Fibroblast of lung (primary cell): ENCODE measurements around the gene LYPLA2. TPM values are rescaled to one million over a fixed set of nuclear protein-coding genes. Genes with fewer than 3 reads are reported as not detected.
A peak's percentile ranks its signal among the peaks of the same experiment; 100 is the strongest.

Experiments used
- DNase-seq, 2 donors: peaks; one replicate each; pipeline versions ENCODE4 v3.0.0 to v3.0.0-alpha.2; 2010; ENCODE audit warnings: low read depth in 2 of 2
- H2AFZ ChIP-seq: 2 replicates; pipeline ENCODE4 v1.5.1; 2012; ENCODE audit warnings: low read length, control low read depth, inconsistent platforms
- H3K27ac ChIP-seq: 2 replicates; pipeline ENCODE4 v1.5.1; 2011; ENCODE audit warnings: low read length, control low read depth; ENCODE audit not compliant: insufficient read depth
- H3K27me3 ChIP-seq: 2 replicates; pipeline ENCODE4 v1.5.1; 2011; ENCODE audit warnings: mild to moderate bottlenecking, low read length; ENCODE audit not compliant: control insufficient read depth, insufficient read depth
- H3K36me3 ChIP-seq: 2 replicates; pipeline ENCODE4 v1.5.1; 2011; ENCODE audit warnings: low read length; ENCODE audit not compliant: control insufficient read depth, insufficient read depth
- H3K4me1 ChIP-seq: 2 replicates; pipeline ENCODE4 v1.5.1; 2011; ENCODE audit warnings: low read length; ENCODE audit not compliant: control insufficient read depth, insufficient read depth; ENCODE audit errors: extremely low read depth
- H3K4me2 ChIP-seq: 2 replicates; pipeline ENCODE4 v1.5.1; 2011; ENCODE audit warnings: low read length, control low read depth; ENCODE audit not compliant: insufficient read depth; ENCODE audit errors: extremely low read depth
- H3K4me3 ChIP-seq, 4 experiments: fragments of 200-600 bp in 1 of 4; sonication (generic) in 1 of 4; replicated peaks in 1 of 4; 2 replicates each; pipeline ENCODE4 v1.5.1; 2011 to 2016; ENCODE audit warnings: low read length in 4 of 4, low read depth in 3 of 4, mild to moderate bottlenecking in 3 of 4, control low read depth in 2 of 4, inconsistent platforms in 1 of 4, mixed read lengths in 1 of 4; ENCODE audit not compliant: insufficient read depth in 1 of 4; ENCODE audit errors: control extremely low read depth in 1 of 4
- H3K79me2 ChIP-seq: 2 replicates; pipeline ENCODE4 v1.5.1; 2012; ENCODE audit warnings: mild to moderate bottlenecking, low read length, inconsistent platforms; ENCODE audit not compliant: control insufficient read depth, insufficient read depth
- H3K9ac ChIP-seq: 2 replicates; pipeline ENCODE4 v1.5.1; 2011; ENCODE audit warnings: mild to moderate bottlenecking, low read length, control low read depth; ENCODE audit not compliant: insufficient read depth
- H3K9me3 ChIP-seq: 2 replicates; pipeline ENCODE4 v1.5.1; 2012; ENCODE audit warnings: low read depth, low read length; ENCODE audit not compliant: control insufficient read depth, insufficient read depth
- H4K20me1 ChIP-seq: 2 replicates; pipeline ENCODE4 v1.5.1; 2011; ENCODE audit warnings: low read length; ENCODE audit not compliant: control insufficient read depth, insufficient read depth; ENCODE audit errors: extremely low read depth
- CTCF ChIP-seq, 2 donors: IDR thresholded peaks in 1 of 2; conservative IDR thresholded peaks in 1 of 2; 1 replicate in 1 of 2; 2 replicates in 1 of 2; pipeline ENCODE4 v1.5.1; 2011 to 2012; ENCODE audit warnings: low read length in 2 of 2, control low read depth in 1 of 2, inconsistent platforms in 1 of 2, low read depth in 1 of 2, mild to moderate bottlenecking in 1 of 2
- EZH2 ChIP-seq: IDR thresholded peaks from 2 replicates; pipeline ENCODE4 v1.5.1; 2012; ENCODE audit warnings: low read length, control low read depth, mild to moderate bottlenecking; ENCODE audit errors: missing control alignments
- polyA plus RNA-seq, 2 donors: library from polyadenylated mRNA; depleted of rRNA in 1 of 2; stranded (reverse) in 1 of 2; unstranded in 1 of 2; fragments of >200 nt; gene quantifications; 2 replicates each; pipeline ENCODE4 v1.2.1, GENCODE V29; 2011 to 2012; ENCODE audit warnings: missing spikeins in 1 of 2
- total RNA-seq: library from RNA; depleted of rRNA; stranded (reverse); fragments of >200 nt; gene quantifications from 2 replicates; pipeline ENCODE4 v1.2.1, GENCODE V29; 2014

Gene LYPLA2
- total and polyA plus RNA-seq, 2 donors (not counting 1 experiment from before 2014, with no cell fraction given) = 20.4 to 29.2 TPM

- Histone ChIP-seq H3K4me2 (no peak overlapping the region), H3K4me1 (no peaks in the 10 kb centered on the region), H3K79me2 (no peaks in the 10 kb centered on the region), H3K4me3 (no peak overlapping the region), H3K9ac (no peak overlapping the region), H3K36me3 (peaks cover 8% of the 10 kb centered on the region), H2AFZ (no peak overlapping the region), H3K27ac (no peak overlapping the region), H3K27me3 (no peaks in the 10 kb centered on the region), H4K20me1 (no peaks in the 10 kb centered on the region), H3K9me3 (no peaks in the 10 kb centered on the region)
- no peak for DNase-seq
- TF ChIP-seq CTCF (conservative IDR thresholded peaks at IDR 0.05 in 1 of 2, IDR thresholded peaks at IDR 0.05 in 1 of 2; ENCODE audit: low read depth in 1 of 2, low read length in 2 of 2) = no peak
- TF ChIP-seq EZH2 = no peak
Measured at GRCh38 chr1:23816906-23817305, 26.0 kb downstream of the LYPLA2 start.

GRCh38 chr1:23817633-23818032 lies 26.7 kb downstream of the LYPLA2 start:
- Histone ChIP-seq H2AFZ (no peak overlapping the region), H3K4me2 (no peak overlapping the region), H3K9me3 (no peaks in the 10 kb centered on the region), H3K9ac (no peak overlapping the region), H3K27ac (no peak overlapping the region), H3K4me1 (no peaks in the 10 kb centered on the region), H3K4me3 (no peak overlapping the region), H4K20me1 (no peaks in the 10 kb centered on the region), H3K79me2 (no peaks in the 10 kb centered on the region), H3K27me3 (no peaks in the 10 kb centered on the region), H3K36me3 (peaks cover 8% of the 10 kb centered on the region)
- no peak for TF ChIP-seq CTCF (conservative IDR thresholded peaks at IDR 0.05 in 1 of 2, IDR thresholded peaks at IDR 0.05 in 1 of 2; ENCODE audit: low read depth in 1 of 2, low read length in 2 of 2)
- no peak for TF ChIP-seq EZH2
- DNase-seq = no peak

DNA sequence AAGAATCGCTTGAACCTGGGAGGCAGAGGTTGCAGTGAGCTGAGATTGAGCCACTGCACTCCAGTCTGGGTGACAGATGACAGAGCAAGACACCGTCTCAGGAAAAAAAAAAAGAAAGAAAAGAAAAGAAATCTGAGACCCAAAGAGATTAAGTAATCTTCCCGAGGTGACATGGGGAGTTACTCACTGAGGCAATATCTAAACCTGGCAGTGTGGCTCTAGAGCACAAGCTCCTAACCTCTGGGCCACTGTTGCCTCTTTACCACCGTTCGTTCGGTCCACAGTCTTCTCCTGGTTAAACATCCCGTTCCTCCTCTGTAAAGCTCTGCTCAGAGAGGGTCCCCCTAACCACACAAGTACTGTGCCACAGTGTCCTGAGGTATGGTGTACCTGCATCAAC lies 32.8 kb downstream of the LYPLA2 start:
- no peak overlapping the region for H3K27ac ChIP-seq
- H3K4me1 ChIP-seq = peaks cover 4% of the 10 kb centered on the region
- H2AFZ ChIP-seq = no peak overlapping the region
- peak overlapping the region; percentile 97 to 99 (median 98) for H3K4me3 ChIP-seq
- no peaks in the 10 kb centered on the region for H3K36me3 ChIP-seq
- peaks cover 11% of the 10 kb centered on the region for H3K79me2 ChIP-seq
- H3K9ac ChIP-seq = no peak overlapping the region
- no peak for TF ChIP-seq CTCF (conservative IDR thresholded peaks at IDR 0.05 in 1 of 2, IDR thresholded peaks at IDR 0.05 in 1 of 2; ENCODE audit: low read depth in 1 of 2, low read length in 2 of 2)
- no peak for TF ChIP-seq EZH2
- no peaks in the 10 kb centered on the region for H4K20me1 ChIP-seq
- H3K4me2 ChIP-seq = peak overlapping the region; percentile 97
- no peaks in the 10 kb centered on the region for H3K9me3 ChIP-seq
- H3K27me3 ChIP-seq = no peaks in the 10 kb centered on the region
- no peak for DNase-seq
